WI38 (cell line): ENCODE measurements around the gene FAM83F.
A peak's percentile ranks its signal among the peaks of the same experiment; 100 is the strongest.

Experiments
- H3K4me3 ChIP-seq: 2 replicates; pipeline ENCODE4 v1.5.1; 2011; ENCODE audit warnings: low read depth, mild to moderate bottlenecking, control low read depth, low read length
- CTCF ChIP-seq: IDR thresholded peaks from 2 replicates; pipeline ENCODE4 v1.5.1; 2012; ENCODE audit warnings: low read depth, mild to moderate bottlenecking, control low read depth, low read length

FAM83F gene

GRCh38 chr22:39959640-39960447, 34.9 kb upstream of the FAM83F start, which contains the start of gene TMA7B:
Gene TMA7B (plus strand): TSS chr22:39960397. CDS start chr22:39964375, 3,978 bp downstream.
- no peak for TF ChIP-seq CTCF
- H3K4me3 ChIP-seq = peak within 1 kb of the TSS; percentile 19

- peak overlapping the region; percentile 19 for H3K4me3 ChIP-seq
These were observed 33.7 kb upstream of the FAM83F start for GRCh38 chr22:39960791-39961746.

GRCh38 chr22:39962071-39962470, 32.7 kb upstream of the FAM83F start:
- H3K4me3 ChIP-seq = no peak overlapping the region
- no peak for TF ChIP-seq CTCF

More at GRCh38 chr22:39960791-39961746, 33.7 kb upstream of the FAM83F start:
- no peak for TF ChIP-seq CTCF

- TF ChIP-seq CTCF = no peak
- no peak overlapping the region for H3K4me3 ChIP-seq
These were observed 29.0 kb upstream of the FAM83F start for GRCh38 chr22:39965748-39966147.

GRCh38 chr22:39966470-39966869, 28.3 kb upstream of the FAM83F start:
- TF ChIP-seq CTCF = no peak
- no peak overlapping the region for H3K4me3 ChIP-seq

- TF ChIP-seq CTCF = no peak
- H3K4me3 ChIP-seq = no peak overlapping the region
These were observed 27.5 kb upstream of the FAM83F start for GRCh38 chr22:39967103-39967829.
